Body of pancreas (tissue), 4 donors: Measurements from ENCODE around the gene FBXO8. TPM values are rescaled to one million over a fixed set of nuclear protein-coding genes. Genes with fewer than 3 reads are reported as not detected.

Source experiments
- ATAC-seq: fragments of 150-250 bp; one replicate; pipeline ENCODE4 v1.9.1; 2016
- DNase-seq, 4 donors: peaks; one replicate each; pipeline ENCODE4 v3.0.0-alpha.2; 2019
- H3K27ac ChIP-seq, 4 donors: fragments of 200-600 bp; sonication (generic); 1 replicate in 3 of 4; 2 replicates in 1 of 4; pipeline versions ENCODE4 v1.5.1 to v1.6.1; 2016 to 2019; ENCODE audit warnings: mild to moderate bottlenecking in 1 of 4, mixed read lengths in 1 of 4, moderate library complexity in 1 of 4
- H3K27me3 ChIP-seq, 2 donors: fragments of 200-600 bp; sonication (generic); one replicate each; pipeline ENCODE4 v1.6.0; 2016; ENCODE audit warnings: mild to moderate bottlenecking in 1 of 2
- H3K36me3 ChIP-seq, 2 donors: fragments of 200-600 bp; sonication (generic); replicated peaks in 1 of 2; 2 replicates each; pipeline ENCODE4 v1.5.1; 2016; ENCODE audit warnings: low read depth in 2 of 2; ENCODE audit not compliant: insufficient read depth in 1 of 2
- H3K4me1 ChIP-seq: fragments of 200-600 bp; sonication (generic); one replicate; pipeline ENCODE4 v1.6.0; 2016
- H3K4me3 ChIP-seq, 2 donors: fragments of 200-600 bp; sonication (generic); 1 replicate in 1 of 2; 2 replicates in 1 of 2; pipeline ENCODE4 v1.5.1; 2016 to 2019
- H3K9me3 ChIP-seq, 3 donors: fragments of 200-600 bp; sonication (generic); 1 replicate in 2 of 3; 2 replicates in 1 of 3; pipeline ENCODE4 v1.5.1; 2016
- CTCF ChIP-seq, 7 experiments: fragments of 450-650 bp in 4 of 7; fragments of 200-600 bp in 3 of 7; sonication (generic) in 3 of 7; IDR thresholded peaks; one replicate each; pipeline ENCODE4 v1.5.1; 2016 to 2019; ENCODE audit warnings: antibody characterized with exemption in 7 of 7
- POLR2A ChIP-seq, 3 donors: fragments of 450-650 bp; IDR thresholded peaks; one replicate each; pipeline ENCODE4 v1.6.1; 2016; ENCODE audit warnings: antibody characterized with exemption in 3 of 3, mild to moderate bottlenecking in 2 of 3
- WGBS, 2 donors: methylation state at CpG; one replicate each; pipeline ENCODE4 v1.1.5; 2017; 5-methylcytosine and 5-hydroxymethylcytosine counted together
- intact Hi-C: fragments of 100-400 bp; cut with DNase I; formaldehyde crosslinking; loops from one replicate; pipeline ENCODE4 v1.15.1; 2023
- total RNA-seq, 2 donors: library from RNA; depleted of rRNA; stranded (reverse); fragments of >200 nt; gene quantifications; one replicate each; pipeline ENCODE4 v1.1.0, GENCODE V29; 2016

FBXO8 gene
- total RNA-seq, 2 donors from 2014 or later, result 3.6 to 12.5 TPM

GRCh38 chr4:174286870-174287269 lies 3.4 kb upstream of the FBXO8 start:
- no peaks in the 10 kb centered on the region for H3K9me3 ChIP-seq
- intact Hi-C loops, result no loop called here
- WGBS, 2 donors, result 88 to 93% methylated on average over 3 of the region's 3 CpGs
- H3K4me3 ChIP-seq, result no peak overlapping the region
- no peaks in the 10 kb centered on the region for H3K36me3 ChIP-seq
- TF ChIP-seq POLR2A (IDR thresholded peaks at IDR 0.05), result no peak
- no peak for TF ChIP-seq CTCF (IDR thresholded peaks at IDR 0.05)
- H3K27me3 ChIP-seq, result no peaks in the 10 kb centered on the region
- ATAC-seq, result no peak
- DNase-seq, result no peak
- H3K27ac ChIP-seq, result no peak overlapping the region
- H3K4me1 ChIP-seq, result peaks cover 19% of the 10 kb centered on the region

- no peaks in the 10 kb centered on the region for H3K9me3 ChIP-seq
- peak overlapping the region in 2 of 4 donors; percentile 98 to 99 for H3K27ac ChIP-seq
- no peak for ATAC-seq
- no peak for DNase-seq
- intact Hi-C loops, result no loop called here
- H3K4me1 ChIP-seq, result peaks cover 24% of the 10 kb centered on the region
- H3K36me3 ChIP-seq, result no peaks in the 10 kb centered on the region
- H3K4me3 ChIP-seq, result peak overlapping the region; percentile 80 to 89
- TF ChIP-seq POLR2A (IDR thresholded peaks at IDR 0.05) (no peak), CTCF (IDR thresholded peaks at IDR 0.05) (no peak)
- no peaks in the 10 kb centered on the region for H3K27me3 ChIP-seq
- WGBS, 2 donors, result 5 to 6% methylated on average over 6 of the region's 6 CpGs
Observed at GRCh38 chr4:174284487-174284886, 1.0 kb upstream of the FBXO8 start.

- no peak for TF ChIP-seq CTCF (IDR thresholded peaks at IDR 0.05)
- no peak for TF ChIP-seq POLR2A (IDR thresholded peaks at IDR 0.05)
- H3K9me3 ChIP-seq, result no peaks in the 10 kb centered on the region
- 0% methylated on average over 22 of the region's 22 CpGs for WGBS, 2 donors
- peak overlapping the region; percentile 91 to 99 (median 95) for H3K27ac ChIP-seq
- H3K4me1 ChIP-seq, result peaks cover 24% of the 10 kb centered on the region
- intact Hi-C loops, result no loop called here
- DNase-seq (peak; percentile 73 to 91 (median 78)), ATAC-seq (peak; percentile 95)
- H3K36me3 ChIP-seq, result no peaks in the 10 kb centered on the region
- peak overlapping the region; percentile 80 to 89 for H3K4me3 ChIP-seq
- no peaks in the 10 kb centered on the region for H3K27me3 ChIP-seq
Observed at GRCh38 chr4:174282836-174283506, 496 bp downstream of the FBXO8 start.

GRCh38 chr4:174281901-174282300 lies 1.6 kb downstream of the FBXO8 start:
- ATAC-seq (no peak), DNase-seq (no peak)
- Histone ChIP-seq H3K36me3 (no peaks in the 10 kb centered on the region), H3K9me3 (no peaks in the 10 kb centered on the region), H3K27me3 (no peaks in the 10 kb centered on the region), H3K4me1 (peaks cover 24% of the 10 kb centered on the region), H3K27ac (no peak overlapping the region), H3K4me3 (no peak overlapping the region)
- TF ChIP-seq CTCF (IDR thresholded peaks at IDR 0.05), result no peak
- no peak for TF ChIP-seq POLR2A (IDR thresholded peaks at IDR 0.05)
- intact Hi-C loops, result no loop called here

- peaks cover 24% of the 10 kb centered on the region for H3K4me1 ChIP-seq
- H3K27me3 ChIP-seq, result no peaks in the 10 kb centered on the region
- no peaks in the 10 kb centered on the region for H3K36me3 ChIP-seq
- 76 to 79% methylated on average over 5 of the region's 5 CpGs for WGBS, 2 donors
- no peak for ATAC-seq
- TF ChIP-seq POLR2A (IDR thresholded peaks at IDR 0.05), result no peak
- TF ChIP-seq CTCF (IDR thresholded peaks at IDR 0.05), result no peak
- no peaks in the 10 kb centered on the region for H3K9me3 ChIP-seq
- intact Hi-C loops, result no loop called here
- DNase-seq, result no peak
- H3K27ac ChIP-seq, result no peak overlapping the region
- no peak overlapping the region for H3K4me3 ChIP-seq
Observed at GRCh38 chr4:174281182-174281737, 2.2 kb downstream of the FBXO8 start.
